PC-9 (cell line): Measurements from ENCODE around the gene HLA-DQA2.

ENCODE experiments used
- CTCF ChIP-seq: fragments of 200-600 bp; sonication (generic); conservative IDR thresholded peaks from 2 replicates; pipeline ENCODE4 v1.6.1; 2017; ENCODE audit warnings: mixed run types, antibody characterized with exemption, mild to moderate bottlenecking, moderate library complexity
- EZH2 ChIP-seq: fragments of 200-600 bp; sonication (generic); IDR thresholded peaks from 2 replicates; pipeline ENCODE4 v1.8.0; 2017; ENCODE audit warnings: antibody characterized with exemption, low read depth

- no peak for TF ChIP-seq CTCF
- TF ChIP-seq EZH2, result no peak
Measured at GRCh38 chr6:32738126-32738525, 3.1 kb upstream of the HLA-DQA2 start.
